Measurements from ENCODE around the gene ARSI.

DNA sequence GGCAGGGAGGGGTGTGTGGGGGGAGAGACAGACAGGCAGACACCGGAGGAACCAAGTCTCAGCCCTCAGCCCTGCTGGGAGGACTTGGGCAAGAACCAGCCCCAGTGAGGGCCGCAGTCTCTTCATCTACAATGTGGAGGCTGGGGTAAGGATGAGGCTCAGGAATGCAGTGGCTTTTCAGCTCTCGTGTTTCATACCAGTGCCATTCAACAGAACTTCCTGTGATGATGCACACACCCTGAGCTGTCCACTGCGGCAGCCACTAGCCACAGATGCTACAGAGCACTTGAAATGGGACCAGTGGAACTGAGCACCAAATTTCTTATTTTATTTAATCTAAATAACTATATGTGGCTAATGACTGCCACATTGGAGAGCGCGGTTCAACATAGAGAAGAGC is 23.8 kb downstream of the ARSI start:
- TF ChIP-seq, protein P1, sequence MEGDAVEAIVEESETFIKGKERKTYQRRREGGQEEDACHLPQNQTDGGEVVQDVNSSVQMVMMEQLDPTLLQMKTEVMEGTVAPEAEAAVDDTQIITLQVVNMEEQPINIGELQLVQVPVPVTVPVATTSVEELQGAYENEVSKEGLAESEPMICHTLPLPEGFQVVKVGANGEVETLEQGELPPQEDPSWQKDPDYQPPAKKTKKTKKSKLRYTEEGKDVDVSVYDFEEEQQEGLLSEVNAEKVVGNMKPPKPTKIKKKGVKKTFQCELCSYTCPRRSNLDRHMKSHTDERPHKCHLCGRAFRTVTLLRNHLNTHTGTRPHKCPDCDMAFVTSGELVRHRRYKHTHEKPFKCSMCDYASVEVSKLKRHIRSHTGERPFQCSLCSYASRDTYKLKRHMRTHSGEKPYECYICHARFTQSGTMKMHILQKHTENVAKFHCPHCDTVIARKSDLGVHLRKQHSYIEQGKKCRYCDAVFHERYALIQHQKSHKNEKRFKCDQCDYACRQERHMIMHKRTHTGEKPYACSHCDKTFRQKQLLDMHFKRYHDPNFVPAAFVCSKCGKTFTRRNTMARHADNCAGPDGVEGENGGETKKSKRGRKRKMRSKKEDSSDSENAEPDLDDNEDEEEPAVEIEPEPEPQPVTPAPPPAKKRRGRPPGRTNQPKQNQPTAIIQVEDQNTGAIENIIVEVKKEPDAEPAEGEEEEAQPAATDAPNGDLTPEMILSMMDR (conservative IDR thresholded peaks at IDR 0.05 in 1 of 2, IDR thresholded peaks at IDR 0.05 in 1 of 2; ENCODE audit: low read depth in 1 of 2, low read length in 2 of 2): no peak
- no peak for TF ChIP-seq EZH2 (IDR thresholded peaks at IDR 0.05; ENCODE audit: low read length, missing control alignments)
